Germinal center (tissue), 1 donor: ENCODE measurements around the gene NT5C3A.
A peak's percentile ranks its signal among the peaks of the same experiment; 100 is the strongest.

Experiments used
- DNase-seq: peaks from one replicate; pipeline ENCODE4 v3.0.0; 2012; ENCODE audit warnings: mixed read lengths, low spot score

Gene NT5C3A

DNA sequence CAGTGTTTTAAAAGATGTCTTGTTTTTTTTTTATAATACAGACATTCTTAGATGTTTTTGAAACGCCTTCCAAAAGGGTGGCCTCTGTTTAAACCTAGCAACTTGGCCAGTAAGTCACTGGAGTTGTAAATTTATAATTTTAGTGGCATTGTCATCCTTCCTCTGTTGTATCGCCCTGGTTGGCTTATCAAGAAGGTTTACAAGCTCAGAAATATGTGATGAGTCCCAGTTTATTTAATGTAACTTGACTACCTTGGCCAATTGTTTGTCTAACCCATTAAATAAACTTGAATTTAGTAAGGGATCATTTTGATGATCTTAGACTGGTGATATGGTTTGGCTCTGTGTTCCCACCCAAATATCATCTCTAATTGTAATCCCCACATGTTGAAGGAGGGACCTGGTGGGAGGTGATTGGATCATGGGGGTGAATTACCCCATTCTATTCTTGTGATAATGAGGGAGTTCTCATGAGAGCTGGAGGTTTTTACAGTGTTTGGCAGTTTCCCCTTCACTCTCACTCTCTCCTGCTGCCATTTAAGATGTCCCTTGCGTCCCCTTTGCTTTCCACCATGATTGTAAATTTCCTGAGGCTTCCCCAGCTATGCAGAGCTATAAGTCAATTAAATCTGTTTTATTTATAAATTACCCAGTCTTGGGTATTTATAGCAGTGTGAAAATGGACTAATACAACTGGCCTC lies 13.4 kb upstream of the NT5C3A start:
- DNase-seq, result no peak

DNA sequence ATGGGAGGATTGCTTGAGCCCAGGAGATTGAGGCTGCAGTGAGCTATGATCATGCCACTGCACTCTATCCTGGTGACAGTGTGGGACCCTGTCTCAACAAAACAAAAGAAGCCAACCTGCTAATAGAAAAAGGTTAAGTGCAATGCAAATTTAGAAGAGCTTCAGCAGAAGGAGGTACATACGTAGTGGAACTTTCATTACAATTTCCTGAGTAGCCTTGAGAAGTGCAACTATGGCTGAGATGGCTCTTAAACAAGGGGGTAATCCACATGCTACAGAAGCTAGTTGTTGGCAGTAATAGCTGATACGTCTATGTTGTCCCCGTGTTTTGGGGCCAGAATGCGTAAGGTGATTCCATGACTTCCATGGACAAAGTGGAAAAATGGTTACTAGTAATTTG lies 10.7 kb upstream of the NT5C3A start:
- no peak for DNase-seq

DNA sequence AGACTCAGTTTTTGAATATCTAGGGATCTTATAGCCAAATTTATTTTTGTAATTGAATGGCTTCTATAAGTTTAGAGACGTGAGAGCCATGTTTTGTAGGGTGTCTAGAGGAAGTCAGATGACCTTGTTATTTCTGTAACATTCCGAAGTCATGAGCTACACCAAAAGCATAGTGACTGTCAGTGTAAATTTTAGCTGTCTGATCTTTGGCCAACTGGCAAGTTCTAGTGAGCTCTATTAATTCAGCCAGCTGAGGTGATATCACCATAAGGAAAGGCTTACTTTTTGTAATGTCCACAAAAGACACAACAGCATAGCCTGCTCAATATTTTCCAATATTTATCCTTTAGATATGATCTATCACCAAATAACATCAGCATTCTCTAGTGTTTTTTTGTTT lies 9.9 kb upstream of the NT5C3A start:
- DNase-seq, result no peak

DNA sequence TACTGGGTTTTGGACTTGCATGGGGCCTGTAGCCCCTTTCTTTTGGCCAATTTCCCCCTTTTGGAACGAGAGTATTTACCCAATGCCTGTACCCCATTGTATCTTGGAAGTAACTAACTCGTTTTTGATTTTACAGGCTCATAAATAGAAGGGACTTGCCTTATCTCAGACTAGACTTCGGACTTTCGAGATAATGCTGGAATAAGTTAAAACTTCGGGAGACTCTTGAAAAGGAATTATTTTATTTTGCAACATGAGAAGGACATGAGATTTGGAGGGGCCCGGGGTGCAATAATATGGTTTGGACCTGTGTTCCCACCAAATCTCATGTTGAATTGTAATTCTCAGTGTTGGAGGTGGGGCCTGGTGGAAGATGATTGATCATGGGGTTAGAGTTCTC lies 8.3 kb upstream of the NT5C3A start:
- DNase-seq, result no peak

DNA sequence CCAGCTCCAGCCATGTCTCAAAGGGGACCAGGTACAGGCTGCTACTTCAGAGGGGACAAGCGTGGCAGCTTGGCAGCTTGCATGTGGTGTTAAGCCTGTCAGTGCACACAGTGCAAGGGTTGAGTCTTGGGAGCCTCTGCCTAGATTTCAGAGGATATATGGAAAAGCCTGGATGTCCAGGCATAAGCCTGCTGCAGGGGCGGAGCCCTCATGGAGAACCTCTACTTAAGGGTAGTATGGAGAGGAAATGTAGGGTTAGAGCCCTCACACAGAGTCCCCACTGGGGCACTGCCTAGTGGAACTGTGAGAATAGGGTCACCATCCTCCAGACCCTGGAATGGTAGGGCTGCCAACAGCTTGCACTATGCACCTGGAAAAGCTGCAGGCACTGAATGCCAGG lies 7.7 kb upstream of the NT5C3A start:
- no peak for DNase-seq

DNA sequence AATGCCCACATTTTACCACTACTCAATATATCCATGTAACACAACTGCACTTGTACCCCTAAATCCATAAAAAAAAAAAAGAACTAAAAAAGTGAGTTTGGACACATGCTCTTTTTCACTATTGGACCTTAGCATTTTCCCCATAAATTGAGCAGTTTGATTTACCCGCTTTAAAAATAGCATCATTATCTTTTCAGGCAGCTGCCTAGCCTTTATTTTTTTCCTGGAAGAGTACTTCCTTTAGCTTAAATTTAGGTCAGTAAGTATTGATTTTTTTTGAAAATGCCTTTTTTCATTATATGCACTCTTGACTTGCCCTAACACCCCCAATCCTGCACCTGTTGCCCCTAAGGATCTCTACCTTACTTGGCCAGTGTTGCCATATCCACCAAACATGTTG lies 5.3 kb upstream of the NT5C3A start:
- no peak for DNase-seq

DNA sequence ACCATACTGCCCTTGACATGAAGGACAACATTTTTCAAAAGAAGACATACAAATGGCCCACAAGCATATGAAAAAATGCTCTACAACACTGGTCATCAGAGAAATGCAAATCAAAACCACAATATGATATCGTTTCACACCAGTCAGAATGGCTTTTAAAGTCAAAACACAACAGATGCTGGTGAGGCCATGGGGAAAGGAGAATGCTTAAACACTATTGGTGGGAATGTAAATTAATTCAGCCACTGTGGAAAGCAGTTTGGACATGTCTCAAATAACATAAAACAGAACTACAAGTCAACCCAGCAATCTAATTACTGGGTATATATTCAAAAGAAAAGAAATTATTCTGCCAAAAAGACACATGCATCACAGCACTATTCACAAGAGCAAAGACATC lies 4.2 kb upstream of the NT5C3A start:
- no peak for DNase-seq

DNA sequence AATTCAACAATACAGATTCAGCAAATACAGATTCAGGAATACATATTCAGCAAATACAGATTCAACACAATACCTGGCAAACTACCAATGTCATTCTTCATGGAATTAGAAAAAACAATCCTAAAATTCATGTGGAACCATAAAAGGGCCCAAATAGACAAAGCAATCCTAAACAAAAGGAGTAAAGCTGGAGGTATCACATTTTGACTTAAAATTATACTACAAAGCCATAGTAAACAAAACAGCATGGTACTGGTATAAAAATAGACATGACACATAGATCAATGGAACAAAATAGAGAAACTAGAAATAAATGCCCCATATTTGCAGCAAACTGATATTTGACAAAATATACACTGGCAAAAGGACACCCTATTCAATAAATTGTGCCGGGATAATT lies 3.4 kb upstream of the NT5C3A start:
- no peak for DNase-seq

DNA sequence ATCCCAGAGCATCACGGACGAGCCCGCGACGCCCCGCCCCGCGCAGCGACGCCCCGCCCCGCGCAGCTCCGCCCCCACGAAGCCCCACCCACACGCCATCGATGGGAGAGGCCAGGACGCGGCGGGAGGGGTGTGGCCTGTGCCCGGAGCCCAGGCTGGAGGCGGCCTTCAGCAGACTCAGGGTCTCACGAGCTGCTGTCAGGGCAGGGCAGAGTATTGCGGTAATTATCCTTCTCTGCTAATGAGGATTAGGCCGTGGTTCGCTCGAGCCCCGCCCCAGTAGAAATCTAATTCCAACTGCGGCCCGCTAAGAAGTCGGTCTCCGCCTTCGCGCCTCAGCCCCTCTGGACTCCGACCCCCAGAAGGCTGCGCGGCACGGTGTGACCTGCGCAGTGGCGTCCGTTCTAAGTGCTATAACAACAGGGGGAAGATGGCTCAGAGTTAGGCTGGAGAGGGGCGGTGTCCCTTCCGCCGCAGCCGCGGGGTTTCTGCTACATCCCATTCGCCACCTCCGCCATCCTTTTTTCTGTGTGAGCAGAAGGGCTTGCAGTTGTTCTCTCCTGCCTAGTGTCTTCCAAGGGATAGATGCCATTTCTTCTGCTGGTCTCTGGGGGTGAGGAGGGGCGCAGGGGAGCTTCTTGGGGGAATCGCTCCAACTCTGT lies 337 bp upstream of the NT5C3A start:
- peak; percentile 96 for DNase-seq

DNA sequence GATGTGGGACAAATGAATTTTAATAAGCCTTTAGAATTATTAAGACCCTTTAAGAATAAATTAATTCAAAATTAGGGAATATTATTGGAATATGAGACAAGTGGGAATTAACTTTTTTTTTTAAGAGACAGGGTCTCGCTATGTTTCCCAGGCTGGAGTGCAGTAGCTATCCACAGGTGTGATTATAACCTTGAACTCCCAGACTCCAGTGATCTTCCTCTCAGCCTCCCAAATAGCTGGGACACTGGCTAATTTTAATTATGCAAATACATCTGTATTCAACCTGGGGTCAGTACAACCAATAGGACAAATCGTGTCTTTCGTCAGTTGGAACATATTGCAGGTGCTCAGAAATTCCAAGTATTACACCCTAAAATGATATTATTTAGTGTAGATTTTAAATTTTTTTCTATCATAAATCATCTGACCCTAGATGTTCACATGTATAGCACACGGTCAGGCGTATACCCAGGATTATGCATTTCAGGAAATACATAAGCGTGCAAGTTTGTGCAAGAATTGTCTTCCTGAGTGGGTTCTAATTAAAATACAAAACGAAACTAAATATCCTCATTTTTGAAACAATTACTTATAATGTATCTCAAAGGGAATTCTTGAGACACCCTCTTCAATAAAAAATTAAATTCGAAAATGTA lies 1.2 kb downstream of the NT5C3A start:
- no peak for DNase-seq

DNA sequence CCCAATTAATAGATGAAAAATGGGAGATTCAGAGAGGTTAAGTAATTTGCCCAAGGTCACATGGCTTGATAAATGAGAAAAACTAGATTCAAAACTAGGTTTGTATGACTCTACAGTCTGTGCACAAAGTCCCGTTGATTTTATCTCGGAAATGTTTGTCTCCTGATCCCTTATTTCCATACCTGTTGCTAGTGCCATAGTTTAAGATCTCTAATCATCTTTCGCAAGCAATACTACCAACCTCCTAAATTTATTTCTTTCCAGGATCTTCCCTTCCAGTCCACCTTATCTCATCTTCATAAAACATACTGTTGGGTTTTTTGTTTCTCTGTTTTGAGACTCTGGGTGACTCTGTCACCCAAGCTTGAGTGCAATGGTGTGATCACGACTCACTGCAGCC lies 2.9 kb downstream of the NT5C3A start:
- DNase-seq, result no peak

DNA sequence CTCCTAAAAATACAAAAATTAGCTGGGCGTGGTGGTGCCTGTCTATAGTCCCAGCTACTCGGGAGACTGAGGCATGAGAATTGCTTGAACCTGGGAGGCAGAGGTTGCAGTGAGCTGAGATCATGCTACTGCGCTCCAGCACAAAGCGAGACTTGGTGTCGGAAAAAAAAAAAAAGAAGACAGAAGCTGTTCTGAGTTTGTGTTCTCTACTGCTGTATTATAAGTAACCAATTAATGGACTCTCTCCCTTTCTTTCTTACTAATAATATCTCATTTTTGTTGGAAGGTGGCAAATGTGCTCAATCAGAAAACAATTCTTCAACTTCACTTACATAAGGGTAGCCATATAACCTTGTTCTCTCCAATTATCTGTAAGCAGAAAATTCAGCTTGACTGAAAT lies 7.4 kb downstream of the NT5C3A start:
- no peak for DNase-seq

DNA sequence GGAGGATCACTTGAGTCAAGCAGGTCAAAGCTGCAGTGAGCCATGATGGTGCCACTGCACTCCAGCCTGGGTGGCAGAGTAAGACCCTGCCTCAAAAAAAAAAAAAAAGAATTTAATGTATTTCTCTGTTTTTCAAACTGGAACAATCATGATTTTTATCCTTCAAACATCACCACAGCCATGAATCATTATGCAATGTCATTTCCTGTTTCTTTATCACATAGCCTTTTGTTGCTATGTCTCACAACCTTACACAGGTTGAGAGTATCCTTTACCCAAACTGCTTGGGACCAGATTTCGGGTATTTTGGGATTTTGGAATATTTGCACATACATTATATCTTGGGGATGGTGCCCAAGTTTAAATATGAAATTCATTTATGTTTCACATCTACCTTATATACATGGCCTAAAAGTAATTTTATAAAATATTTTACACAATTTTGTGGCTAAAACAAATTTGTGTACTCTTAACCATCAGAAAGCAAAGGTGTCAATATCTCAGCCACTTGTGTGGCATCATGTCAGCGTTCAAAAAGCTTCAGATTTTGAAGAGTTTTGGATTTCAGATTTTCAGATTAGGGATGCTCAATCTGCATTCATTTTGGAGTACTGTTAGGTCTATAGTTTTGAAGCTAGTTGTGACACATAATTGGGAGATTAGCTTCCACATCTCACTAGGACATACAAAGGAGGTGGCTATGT lies 8.2 kb downstream of the NT5C3A start:
- DNase-seq, result no peak

DNA sequence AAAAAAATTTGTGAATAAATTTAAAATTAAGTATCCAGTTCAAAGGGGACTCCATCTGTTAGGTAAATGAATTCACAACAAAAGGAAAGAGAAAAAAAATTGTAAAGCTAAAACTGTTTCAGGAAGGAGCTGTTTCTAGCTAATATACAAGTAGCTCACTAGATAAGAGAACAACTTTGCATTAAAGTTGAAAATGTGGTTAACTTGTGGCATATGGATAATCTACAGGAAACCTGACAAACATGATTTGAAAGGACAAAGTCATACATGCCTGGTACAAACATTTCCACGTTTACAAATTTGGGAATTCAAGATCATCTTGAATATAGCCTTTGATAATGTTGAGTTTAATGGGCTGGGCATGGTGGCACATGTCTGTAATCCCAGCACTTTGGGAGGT lies 8.9 kb downstream of the NT5C3A start:
- DNase-seq, result no peak

DNA sequence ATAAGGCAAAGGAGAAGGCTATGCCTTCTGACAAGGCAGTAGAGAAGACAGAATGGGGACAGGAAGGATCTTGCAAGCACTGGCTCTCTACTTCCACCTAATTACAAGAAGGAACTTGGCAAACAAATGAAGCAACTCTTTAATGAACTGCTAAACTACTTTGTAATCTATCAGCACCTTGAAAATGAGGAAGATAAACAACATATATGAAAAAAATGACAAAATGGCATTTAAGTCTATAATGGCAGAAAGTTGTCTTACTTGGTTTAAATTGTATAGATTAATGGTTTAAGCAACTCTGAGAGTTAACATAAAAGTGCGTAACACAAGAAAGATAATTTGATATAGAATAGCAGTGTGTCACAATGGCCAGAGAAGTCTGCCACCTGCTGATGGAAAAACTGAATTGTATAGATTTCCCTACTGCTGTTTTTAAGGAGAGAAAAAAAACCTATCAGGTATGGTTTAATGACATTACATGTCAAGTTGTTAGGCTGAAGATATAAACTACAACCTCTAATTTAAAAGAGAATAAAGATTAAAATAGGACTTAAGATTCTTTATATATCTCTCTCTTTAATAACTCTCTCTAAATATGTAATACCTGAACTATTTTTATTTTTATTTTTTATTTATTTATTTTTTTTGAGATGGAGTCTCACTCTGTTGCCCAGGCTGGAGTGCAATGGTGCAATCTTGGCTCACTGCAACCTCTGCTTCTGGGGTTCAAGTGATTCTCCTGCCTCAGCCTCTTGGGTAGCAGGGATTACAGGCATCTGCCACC lies 11.8 kb downstream of the NT5C3A start:
- peak; percentile 31 for DNase-seq

DNA sequence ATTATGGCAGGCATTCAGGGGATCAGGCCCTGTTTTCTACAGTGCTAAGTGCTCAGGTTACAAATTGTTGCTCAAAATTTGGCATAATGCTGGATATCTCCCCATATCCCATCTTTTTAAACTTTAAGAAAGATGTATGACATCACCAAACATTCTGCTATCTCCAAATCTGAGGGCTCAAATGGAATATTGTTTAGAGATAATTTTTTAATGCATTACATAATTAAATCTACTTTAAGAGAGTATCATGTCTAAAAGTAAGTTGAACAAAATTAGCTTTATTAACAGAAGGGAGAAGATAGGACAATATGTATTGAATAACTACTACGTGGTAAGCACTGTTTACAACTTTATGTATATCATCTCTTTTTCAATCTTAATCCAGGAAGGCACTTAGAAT lies 13.9 kb downstream of the NT5C3A start:
- no peak for DNase-seq

DNA sequence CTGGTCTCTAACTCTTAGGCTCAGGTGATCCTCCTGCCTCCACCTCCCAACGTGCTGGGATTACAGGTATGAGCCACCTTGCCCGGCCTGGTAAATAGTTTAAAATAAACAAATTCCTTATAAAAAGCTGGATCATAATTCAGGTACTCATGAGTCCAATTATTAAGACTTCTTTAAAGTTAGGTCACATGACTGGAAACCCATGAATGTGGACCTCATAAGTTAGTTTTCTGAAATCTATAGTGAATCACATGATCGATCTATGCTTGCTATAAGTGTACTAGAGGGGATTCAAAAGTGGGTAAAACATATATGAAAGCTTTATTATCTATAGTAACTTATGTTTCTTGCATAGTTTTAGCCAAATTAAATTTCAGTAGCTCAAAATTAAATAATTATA lies 14.3 kb downstream of the NT5C3A start:
- DNase-seq, result no peak

DNA sequence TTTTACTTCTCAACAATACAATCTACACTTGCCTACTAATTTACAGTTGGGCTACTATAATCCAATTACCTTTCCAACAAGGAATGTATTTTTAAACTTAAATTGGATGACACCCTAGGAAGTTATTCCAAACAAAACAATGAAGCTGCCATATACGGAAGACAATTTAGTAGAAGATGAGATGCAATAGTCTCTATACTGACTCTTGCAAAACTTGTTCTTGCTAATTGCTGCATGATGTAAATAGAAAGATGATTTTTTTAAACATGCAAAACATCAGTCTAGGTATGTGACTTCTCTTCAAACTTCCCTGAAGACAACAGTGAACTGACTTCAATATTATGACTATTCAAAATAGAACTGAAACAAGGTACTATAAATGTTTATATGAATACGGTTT lies 17.6 kb downstream of the NT5C3A start:
- peak; percentile 22 for DNase-seq

DNA sequence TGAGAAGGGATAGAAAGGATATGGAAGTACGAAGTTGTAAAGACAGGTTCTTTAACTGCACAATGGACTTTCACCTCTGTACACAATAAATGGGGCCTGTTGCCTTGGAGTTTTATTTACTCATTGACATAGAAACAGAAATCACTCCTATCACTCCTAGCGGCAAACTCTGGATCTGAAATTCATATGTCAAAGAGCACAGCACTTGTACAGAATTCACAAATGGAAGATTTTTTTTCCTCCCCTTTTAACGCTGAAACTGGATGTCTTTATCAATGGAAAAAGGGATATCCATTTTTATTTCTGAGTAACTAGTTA lies 18.2 kb downstream of the NT5C3A start:
- DNase-seq, result no peak

DNA sequence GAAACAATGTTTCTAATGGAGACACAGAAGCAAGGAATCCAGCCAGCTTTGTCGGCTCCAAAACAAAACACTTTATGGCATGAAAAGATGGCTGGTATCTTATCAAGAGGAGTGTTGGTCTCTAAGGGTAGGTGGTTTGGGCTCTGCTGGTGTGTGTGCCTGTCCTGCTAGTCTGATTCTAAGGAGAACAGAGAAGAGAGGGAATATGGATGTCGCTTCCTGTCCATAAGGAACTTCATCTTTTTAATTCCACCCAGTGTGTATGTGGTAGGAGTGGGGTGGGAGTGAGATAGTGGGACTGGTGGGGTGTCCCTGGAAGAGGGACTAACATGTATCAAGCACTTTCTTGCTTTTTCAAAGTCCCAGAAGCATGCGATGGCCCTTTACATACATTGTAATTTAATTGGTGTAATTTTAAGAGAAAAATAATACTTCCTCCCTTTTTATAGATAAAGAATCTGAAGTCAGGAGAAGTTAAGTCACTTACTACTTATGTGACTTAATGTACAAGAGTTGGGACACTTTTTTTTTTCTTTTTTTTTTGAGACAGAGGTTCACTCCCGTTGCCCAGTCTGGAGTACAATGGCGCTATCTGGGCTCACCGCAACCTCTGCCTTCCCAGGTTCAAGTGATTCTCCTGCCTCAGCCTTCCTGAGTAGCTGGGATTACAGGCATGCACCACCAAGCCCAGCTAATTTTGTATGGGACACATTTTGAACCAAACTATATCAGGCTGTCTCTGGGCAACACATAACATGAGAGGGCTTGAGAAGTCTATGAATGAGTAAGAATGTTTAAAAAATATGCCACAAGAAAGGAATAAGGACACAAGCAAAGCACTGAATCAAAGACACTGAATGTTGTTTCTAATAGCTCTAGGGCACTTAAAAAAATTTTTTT lies 18.8 kb downstream of the NT5C3A start:
- DNase-seq, result no peak
